Measurements from ENCODE around the gene GALNT7. TPM values are rescaled to one million over a fixed set of nuclear protein-coding genes. Genes with fewer than 3 reads are reported as not detected.
A peak's percentile ranks its signal among the peaks of the same experiment; 100 is the strongest.

Gene GALNT7
- total RNA-seq, 1 donor from 2014 or later, result 16.9 TPM

- no peak for DNase-seq
- POLR2A ChIA-PET, result no interaction called here
- Mint-ChIP-seq H3K27ac (peak overlapping the region; percentile 8), H3K36me3 (ENCODE audit: low read depth) (peaks cover 31% of the 10 kb centered on the region), H3K9me3 (peaks cover 3% of the 10 kb centered on the region), H3K4me3 (no peak overlapping the region), H3K4me1 (peaks cover 17% of the 10 kb centered on the region), H3K27me3 (no peaks in the 10 kb centered on the region)
- ATAC-seq (ENCODE audit: low read depth), result no peak
- intact Hi-C loops (cut with micrococcal nuclease), result no loop called here
- CTCF ChIA-PET, result interaction anchor here (1.5 kb wide), 2 partner anchors 268 kb away, joined by 3 to 10 read pairs; no protein-coding TSS in a partner anchor
- TF ChIP-seq, protein P1, sequence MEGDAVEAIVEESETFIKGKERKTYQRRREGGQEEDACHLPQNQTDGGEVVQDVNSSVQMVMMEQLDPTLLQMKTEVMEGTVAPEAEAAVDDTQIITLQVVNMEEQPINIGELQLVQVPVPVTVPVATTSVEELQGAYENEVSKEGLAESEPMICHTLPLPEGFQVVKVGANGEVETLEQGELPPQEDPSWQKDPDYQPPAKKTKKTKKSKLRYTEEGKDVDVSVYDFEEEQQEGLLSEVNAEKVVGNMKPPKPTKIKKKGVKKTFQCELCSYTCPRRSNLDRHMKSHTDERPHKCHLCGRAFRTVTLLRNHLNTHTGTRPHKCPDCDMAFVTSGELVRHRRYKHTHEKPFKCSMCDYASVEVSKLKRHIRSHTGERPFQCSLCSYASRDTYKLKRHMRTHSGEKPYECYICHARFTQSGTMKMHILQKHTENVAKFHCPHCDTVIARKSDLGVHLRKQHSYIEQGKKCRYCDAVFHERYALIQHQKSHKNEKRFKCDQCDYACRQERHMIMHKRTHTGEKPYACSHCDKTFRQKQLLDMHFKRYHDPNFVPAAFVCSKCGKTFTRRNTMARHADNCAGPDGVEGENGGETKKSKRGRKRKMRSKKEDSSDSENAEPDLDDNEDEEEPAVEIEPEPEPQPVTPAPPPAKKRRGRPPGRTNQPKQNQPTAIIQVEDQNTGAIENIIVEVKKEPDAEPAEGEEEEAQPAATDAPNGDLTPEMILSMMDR (IDR thresholded peaks at IDR 0.05), result no peak
These were observed 113.0 kb downstream of the GALNT7 start for GRCh38 chr4:173281406-173282255.

DNA sequence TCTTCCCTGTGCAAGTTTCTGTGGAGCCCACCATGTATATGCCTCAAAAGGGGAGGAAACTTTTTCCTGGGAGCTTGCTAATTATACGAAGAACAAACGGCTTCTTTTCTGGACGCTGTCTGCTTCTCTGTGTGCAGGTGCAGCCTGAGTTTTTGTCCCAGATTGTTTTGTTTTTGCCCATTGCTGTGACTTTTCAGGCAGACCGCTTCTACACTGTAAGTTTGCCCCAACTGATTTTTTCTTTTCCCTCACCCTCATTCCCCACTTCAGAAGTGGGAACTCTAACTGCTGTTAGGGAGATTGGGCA, 113.6 kb downstream of the GALNT7 start:
- ChIA-PET CTCF (interaction anchor here (1.5 kb wide), 1 partner anchor 268 kb away, joined by 3 read pairs; no protein-coding TSS in a partner anchor), POLR2A (no interaction called here)
- Mint-ChIP-seq H3K4me1 (peaks cover 17% of the 10 kb centered on the region), H3K4me3 (no peak overlapping the region), H3K27ac (no peak overlapping the region), H3K27me3 (no peaks in the 10 kb centered on the region), H3K36me3 (ENCODE audit: low read depth) (peaks cover 33% of the 10 kb centered on the region), H3K9me3 (peaks cover 7% of the 10 kb centered on the region)
- TF ChIP-seq, protein P1 (IDR thresholded peaks at IDR 0.05), result no peak
- DNase-seq (no peak), ATAC-seq (ENCODE audit: low read depth) (no peak)
- intact Hi-C loops (cut with micrococcal nuclease), result no loop called here

- ChIA-PET CTCF (interaction anchor here (1.5 kb wide), 1 partner anchor 269 kb away, joined by 3 read pairs; no protein-coding TSS in a partner anchor), POLR2A (no interaction called here)
- TF ChIP-seq, protein P1 (IDR thresholded peaks at IDR 0.05), result no peak
- ATAC-seq (ENCODE audit: low read depth), result no peak
- intact Hi-C loops (cut with micrococcal nuclease), result no loop called here
- Mint-ChIP-seq H3K27ac (no peak overlapping the region), H3K36me3 (ENCODE audit: low read depth) (peaks cover 33% of the 10 kb centered on the region), H3K4me1 (peaks cover 15% of the 10 kb centered on the region), H3K27me3 (no peaks in the 10 kb centered on the region), H3K4me3 (no peak overlapping the region), H3K9me3 (peaks cover 7% of the 10 kb centered on the region)
- no peak for DNase-seq
These were observed 114.0 kb downstream of the GALNT7 start for GRCh38 chr4:173282626-173283025.

DNA sequence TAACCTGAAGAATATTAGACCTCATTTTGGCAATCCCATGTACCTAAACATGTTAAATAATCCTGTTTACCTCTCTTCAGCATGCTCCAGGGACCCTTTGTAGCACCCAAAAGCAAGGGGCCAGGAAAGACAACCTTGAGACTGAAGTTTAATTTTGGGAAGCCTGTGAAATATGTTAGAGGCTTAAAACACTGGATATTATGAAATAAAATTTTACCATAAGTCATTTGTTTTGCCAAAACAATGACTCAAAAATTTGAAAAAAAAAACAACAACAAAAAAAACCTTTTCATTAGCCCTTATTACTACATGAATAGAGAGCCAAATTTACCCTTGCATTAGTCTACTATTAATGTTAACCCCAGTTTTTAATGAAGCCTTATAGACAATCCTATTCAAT, 115.9 kb downstream of the GALNT7 start:
- no peaks in the 10 kb centered on the region for H3K27me3 Mint-ChIP-seq

DNA sequence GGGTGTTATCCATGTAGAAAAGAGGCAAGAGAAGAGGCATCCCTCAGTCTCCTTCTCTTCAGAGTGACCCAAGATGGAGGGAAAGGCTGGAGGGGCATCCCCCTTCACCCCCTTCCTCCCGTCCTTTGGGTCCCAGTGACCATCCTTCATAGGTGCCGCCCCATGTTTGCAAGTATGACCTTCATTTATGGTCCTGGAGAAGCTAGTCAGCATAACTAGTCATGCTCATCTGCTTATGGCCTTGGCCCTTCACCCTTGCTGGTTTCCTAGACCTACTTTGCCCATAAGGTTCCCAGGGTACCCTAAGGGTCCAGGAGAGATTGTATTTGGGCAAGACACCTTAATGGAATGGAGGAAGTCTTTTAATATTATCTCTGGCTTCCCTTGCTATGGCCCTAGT, 118.9 kb downstream of the GALNT7 start:
- DNase-seq, result no peak
- no peak for ATAC-seq (ENCODE audit: low read depth)
- TF ChIP-seq, protein P1 (IDR thresholded peaks at IDR 0.05), result no peak
- Mint-ChIP-seq H3K27ac (no peak overlapping the region), H3K4me1 (peaks cover 5% of the 10 kb centered on the region), H3K4me3 (no peak overlapping the region), H3K9me3 (peaks cover 7% of the 10 kb centered on the region), H3K36me3 (ENCODE audit: low read depth) (peaks cover 33% of the 10 kb centered on the region), H3K27me3 (no peaks in the 10 kb centered on the region)
- intact Hi-C loops (cut with micrococcal nuclease), result no loop called here
- POLR2A ChIA-PET, result interaction anchor here (0.7 kb wide), 1 partner anchor 85 kb away, joined by 12 read pairs; no protein-coding TSS in a partner anchor
- CTCF ChIA-PET, result interaction anchor here (1.3 to 2.4 kb wide), 2 partner anchors 15 to 23 kb away, joined by 4 to 6 read pairs; no protein-coding TSS in a partner anchor

More for the DNA sequence above, 115.9 kb downstream of the GALNT7 start:
- no peak for DNase-seq
- H3K36me3 Mint-ChIP-seq (ENCODE audit: low read depth), result peaks cover 34% of the 10 kb centered on the region
- ATAC-seq (ENCODE audit: low read depth), result no peak
- H3K9me3 Mint-ChIP-seq, result peaks cover 7% of the 10 kb centered on the region
- TF ChIP-seq, protein P1 (IDR thresholded peaks at IDR 0.05), result no peak
- H3K4me3 Mint-ChIP-seq, result no peak overlapping the region
- peaks cover 18% of the 10 kb centered on the region for H3K4me1 Mint-ChIP-seq
- ChIA-PET CTCF (no interaction called here), POLR2A (no interaction called here)
- intact Hi-C loops (cut with micrococcal nuclease), result no loop called here
- H3K27ac Mint-ChIP-seq, result no peak overlapping the region
